GM18520 (cell line): ENCODE measurements around the gene TRMT44.
"Not testable (repeated sequence)": the region's sequence is repeated elsewhere in the genome, so short reads cannot be mapped to it uniquely, and the experiment has no call there.

ENCODE experiments used
- ATAC-seq: cut with Tn5 transposase; IDR thresholded peaks from one replicate; pipeline ENCODE4 v1.9.1; 2021; ENCODE audit not compliant: unreplicated experiment

TRMT44 gene

GRCh38 chr4:8406887-8407286 is 33.7 kb upstream of the TRMT44 start:
- ATAC-seq, result not testable (repeated sequence)

DNA sequence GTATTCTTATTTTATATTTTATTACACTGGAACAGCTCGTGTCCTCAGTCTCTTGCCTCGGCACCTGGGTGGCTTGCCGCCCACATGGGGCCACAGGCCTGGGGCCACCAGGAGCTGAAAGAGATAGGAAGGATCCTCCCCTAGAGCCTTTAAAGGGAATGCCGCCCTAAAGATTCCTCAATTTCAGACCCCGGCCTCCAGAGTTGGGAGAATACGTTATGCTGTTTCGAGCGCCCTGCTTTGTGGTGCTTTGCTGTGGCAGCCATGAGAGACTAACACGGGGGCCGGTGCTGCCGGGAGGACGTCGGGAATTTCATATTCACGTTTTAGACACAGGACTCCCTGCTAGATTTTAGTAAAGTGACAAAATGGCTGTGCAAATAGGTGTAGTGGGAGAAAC is 33.3 kb upstream of the TRMT44 start:
- no peak for ATAC-seq

GRCh38 chr4:8407756-8408155 is 32.8 kb upstream of the TRMT44 start:
- ATAC-seq, result no peak

DNA sequence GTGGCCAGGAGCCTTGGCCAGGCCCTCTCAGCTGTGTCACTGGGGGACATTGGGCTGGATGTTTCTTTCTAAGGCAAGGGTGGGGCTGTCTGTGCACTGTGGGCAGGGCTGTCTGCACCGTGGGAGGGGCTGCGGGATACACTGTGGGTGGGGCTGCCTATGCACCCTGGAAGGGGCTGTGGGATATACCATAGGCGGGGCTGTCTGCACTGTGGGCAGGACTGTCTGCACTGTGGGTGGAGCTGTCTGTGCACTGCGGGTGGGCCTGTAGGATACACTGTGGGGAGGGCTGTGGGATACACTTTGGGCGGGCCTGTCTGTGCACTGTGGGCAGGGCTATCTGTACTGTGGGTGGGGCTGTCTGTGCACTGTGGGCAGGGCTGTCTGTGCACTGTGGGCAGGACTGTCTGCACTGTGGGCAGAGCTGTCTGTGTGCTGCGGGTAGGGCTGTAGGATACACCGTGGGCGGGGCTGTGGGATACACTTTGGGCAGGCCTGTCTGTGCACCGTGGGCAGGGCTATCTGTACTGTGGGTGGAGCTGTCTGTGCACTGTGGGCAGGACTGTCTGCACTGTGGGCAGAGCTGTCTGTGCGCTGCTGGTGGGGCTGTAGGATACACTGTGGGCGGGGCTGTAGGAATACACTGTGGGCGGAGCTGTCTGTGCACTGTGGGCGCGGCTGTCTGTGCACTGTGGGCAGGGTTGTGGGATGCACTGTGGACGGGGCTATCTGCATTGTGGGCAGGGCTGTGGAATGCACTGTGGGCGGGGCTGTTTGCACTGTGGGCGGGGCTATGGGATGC is 31.1 kb upstream of the TRMT44 start:
- no peak for ATAC-seq

- ATAC-seq, result no peak
Observed at GRCh38 chr4:8410066-8410625, 30.4 kb upstream of the TRMT44 start.

DNA sequence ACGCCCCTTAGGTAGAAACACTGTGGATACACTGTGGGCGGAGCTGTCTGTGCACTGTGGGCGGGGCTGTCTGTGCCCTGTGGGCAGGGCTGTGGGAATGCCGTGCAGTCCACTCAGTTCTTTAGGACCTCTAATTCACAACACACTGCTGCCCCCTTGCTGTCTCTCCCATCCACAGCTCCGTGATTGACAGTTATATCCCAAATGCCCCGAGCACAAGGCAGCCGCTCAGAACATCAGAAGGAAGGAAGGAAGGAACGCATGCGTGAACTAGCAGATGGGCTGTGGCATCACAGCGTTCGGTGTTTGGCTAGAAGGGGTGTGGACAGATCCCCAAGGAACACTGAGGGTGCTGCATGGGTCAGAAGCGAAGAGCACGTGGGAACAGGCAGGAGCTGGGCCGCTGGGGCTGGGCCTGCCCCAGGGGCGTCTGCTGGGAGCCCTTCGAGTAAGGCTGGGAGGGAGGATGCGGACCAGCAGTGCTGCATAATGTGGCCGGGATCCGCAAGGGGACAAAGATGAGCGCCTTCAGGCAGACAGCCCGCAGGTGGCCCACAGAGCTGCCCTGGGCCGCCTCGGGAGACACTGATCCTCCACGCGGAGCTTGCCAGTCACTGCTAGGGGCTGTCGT is 29.8 kb upstream of the TRMT44 start:
- ATAC-seq, result no peak

- ATAC-seq, result no peak
Observed at GRCh38 chr4:8411351-8412180, 29.0 kb upstream of the TRMT44 start.

DNA sequence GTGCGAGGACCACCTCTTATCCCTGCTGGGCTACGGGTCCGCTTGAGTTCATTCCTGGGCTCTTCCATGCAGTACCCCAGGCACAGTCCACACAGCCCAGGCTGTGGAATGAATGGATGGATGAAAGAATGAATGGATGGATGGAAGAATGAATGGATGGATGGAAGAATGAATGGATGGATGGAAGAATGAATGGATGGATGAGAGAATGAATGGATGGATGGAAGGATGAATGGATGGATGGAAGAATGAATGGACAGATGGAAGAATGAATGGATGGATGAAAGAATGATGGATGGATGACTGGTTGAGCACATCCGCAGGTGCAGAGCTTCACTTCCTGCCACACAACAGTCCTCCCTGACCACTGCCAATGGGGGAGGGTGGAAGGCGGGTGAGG is 28.3 kb upstream of the TRMT44 start:
- no peak for ATAC-seq

DNA sequence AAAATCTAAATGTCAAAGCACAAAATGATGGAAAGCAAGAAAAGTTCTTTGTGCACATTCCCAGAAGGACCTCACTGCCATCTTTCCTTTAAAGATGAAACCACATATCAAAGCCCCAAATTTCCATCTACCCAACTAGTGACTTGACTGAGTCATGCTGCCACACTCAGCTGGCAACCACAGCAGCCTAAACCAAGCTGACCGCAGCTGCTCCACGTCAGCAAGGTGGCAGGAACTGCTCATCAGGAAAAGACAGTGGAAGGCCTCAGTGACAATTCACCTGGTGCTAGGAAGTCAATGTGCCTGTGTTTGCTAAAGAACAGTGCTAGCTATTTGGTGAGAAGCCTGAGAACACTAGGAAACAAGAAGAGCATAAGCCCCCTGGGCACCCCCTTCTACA is 26.2 kb upstream of the TRMT44 start:
- ATAC-seq, result no peak

DNA sequence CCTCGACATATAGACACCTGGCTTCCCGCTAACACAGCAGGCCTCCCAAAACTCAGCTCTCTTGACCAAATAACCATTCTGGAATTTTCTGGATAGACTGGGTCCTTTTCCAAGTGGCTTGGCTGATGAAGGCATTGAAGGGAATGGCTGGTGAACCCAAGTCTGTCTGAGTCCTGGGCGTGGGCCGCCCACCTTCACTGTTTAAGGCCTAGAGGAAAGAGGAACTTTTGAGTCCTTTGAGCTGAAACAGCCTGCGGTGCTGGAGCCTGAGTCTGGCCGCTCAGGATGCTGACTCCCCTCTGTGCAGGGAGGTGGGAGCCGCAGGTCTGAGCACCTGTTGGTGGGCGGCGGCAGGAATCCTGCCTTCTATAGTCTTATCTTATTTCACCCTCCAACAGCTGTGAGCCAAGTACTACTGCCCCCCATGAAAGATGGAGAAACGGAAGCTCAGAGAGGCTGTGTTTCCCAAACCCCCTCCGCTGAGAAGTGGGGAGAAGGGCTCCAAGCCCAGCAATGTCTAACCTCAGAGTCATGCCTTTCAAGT is 23.4 kb upstream of the TRMT44 start:
- no peak for ATAC-seq

DNA sequence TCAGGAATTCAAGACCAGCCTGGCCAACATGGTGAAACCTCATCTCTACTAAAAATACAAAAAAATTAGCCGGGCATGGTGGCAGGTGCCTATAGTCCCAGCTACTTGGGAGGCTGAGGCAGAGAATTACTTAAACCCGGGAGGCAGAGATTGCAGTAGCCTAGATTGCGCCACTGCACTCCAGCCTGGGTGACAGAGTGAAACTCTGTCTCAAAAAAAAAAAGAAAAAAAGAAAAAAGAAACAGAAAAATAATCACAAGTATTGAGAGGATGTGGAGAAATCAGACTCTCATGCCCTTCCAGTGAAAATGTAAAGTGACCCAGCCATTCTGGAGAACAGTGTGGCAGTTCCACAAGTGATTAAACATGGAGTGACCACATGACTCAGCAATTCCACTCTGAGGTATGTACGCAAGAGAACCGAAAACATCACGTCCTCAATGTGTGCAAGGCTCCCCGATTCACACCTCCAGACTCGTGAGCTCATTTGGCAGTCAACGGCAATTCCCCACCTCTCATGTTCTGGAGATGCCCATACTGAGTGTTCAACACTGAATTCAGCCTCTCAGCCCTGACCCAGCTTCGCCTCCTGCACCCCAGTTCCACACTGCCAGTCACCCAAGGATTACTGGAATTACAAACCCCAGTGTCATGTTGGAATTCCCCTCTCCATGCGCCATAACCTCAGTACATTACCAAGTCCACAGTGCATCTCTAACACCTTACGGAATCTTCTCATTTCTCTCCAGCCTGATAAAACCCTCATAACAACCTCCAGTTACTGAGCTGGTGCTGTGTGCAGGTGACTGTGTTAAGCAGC is 21.1 kb upstream of the TRMT44 start:
- peak; percentile 94 for ATAC-seq

- ATAC-seq, result not testable (repeated sequence)
Observed at GRCh38 chr4:8420151-8420550, 20.4 kb upstream of the TRMT44 start.

- no peak for ATAC-seq
Observed at GRCh38 chr4:8422327-8422726, 18.2 kb upstream of the TRMT44 start.

GRCh38 chr4:8422786-8423185 is 17.8 kb upstream of the TRMT44 start:
- no peak for ATAC-seq

DNA sequence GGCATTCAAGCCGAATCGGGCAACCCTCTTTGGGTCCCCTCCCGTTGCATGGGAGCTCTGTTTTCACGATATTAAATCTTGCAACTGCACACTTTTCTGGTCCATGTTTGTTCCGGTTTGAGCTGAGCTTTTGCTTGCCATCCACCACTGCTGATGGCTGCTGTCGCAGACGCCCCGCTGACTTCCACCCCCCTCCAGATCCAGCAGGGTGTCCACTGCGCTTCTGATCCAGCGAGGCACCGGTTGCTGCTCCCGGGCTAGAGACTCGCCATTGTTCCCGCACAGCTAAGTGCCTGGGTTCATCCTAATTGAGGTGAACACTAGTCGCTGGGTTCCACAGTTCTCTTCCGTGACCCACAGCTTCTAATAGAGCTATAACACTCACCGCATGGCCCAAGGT is 13.3 kb upstream of the TRMT44 start:
- ATAC-seq, result no peak

DNA sequence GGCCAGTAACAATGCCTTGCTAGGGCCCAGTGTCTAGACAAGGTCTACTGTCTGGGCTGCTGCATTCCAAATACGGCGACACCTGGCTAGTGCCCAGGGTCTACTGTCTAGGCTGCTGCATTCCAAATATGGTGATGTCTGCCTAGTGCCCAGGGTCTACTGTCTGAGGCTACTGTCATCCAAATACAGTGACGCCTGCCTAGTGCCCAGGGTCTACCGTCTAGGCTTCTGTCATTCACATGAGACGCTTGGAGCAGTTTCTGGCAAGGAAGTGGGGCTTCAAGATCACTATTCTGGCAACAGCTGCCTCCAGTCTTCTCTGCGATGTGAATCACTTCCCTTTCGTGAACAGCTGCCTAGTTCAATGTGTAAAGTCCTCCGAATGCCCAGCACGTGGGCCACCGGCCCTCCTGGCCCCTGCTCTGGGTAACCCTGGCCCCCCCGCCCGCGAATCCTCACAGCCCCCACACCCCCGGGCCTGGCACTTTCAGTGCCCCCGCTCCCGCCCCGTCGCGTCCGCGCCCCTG is 12.8 kb upstream of the TRMT44 start:
- ATAC-seq, result peak; percentile 15

DNA sequence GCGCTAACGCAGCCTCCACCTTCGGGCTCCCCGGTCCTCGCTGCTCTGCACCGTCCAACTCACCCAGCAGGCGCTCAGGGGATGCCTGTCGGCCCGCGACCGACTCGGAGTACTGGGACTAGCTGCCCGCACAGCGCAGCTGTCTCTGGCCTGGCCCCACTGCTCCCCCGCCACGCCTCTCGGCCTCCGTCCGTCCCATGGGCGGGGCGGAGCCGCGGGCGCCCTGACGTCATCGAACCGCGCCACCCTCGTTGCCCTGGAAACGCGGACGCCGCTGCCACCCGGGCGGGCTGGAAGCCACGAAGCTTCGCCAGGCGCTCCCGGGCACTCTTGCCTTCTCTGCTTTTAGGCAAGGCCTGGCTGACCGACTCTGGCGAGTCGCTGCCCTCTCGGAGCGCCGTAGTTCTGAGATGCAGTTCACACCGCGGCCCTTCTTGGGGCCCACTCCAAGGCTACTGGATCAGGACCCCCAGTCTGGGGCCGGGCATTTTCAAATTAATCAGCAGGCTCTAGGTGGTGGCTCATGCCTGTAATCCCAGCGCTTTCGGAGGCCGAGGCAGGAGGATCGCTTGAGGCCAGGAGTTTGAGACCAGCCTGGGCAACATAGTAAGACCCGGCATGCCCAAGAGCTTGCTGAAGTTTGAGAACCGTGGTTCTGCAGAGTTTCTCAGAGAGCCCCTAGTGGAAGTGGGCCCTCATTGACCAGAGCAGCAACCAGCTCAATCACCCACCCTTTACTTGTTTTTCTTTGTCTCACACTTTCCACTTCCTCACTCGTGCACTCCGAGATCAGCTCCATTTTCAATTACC is 12.1 kb upstream of the TRMT44 start:
- peak; percentile 89 for ATAC-seq

DNA sequence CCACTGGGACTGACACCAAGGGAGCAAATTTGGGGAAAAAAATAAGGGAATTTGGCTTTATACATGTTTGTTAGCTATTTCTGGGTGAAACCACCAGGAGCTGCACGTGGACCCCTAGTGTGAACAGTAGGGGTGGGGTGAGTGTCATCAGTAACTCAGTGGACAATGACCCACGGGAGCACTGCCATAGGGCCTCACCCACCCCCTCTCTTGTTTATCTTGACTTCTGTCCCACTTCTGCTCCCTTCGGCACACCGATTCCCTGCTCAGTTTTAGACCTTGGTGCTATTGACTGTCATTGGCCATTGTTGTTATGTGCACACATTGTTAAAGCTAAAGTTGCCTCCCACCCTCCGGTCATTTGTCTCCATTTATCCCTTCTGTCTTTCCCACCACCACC is 9.0 kb upstream of the TRMT44 start:
- ATAC-seq, result no peak

DNA sequence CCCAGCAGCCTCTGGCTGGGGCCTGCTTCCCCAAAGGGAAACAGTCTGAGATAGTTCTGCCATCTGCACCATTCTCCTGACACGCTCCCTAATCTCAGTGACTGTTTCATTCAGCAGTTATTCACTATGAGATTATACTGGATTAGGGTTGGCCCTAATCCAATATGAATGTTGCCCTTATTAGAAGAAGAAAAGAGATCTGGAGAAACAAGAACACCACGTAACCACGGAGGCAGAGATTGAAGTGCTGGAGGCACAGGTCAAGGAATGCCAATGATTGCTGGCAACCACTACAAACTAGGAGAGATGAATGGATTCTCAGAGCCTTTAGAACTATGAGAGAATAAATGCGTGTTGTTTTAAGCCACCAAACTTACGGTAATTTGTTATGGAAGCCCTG is 7.4 kb upstream of the TRMT44 start:
- ATAC-seq, result no peak
